GM19324 (cell line): ENCODE results near the gene DLGAP4.

ENCODE experiments used
- ATAC-seq: cut with Tn5 transposase; IDR thresholded peaks from one replicate; pipeline ENCODE4 v1.9.1; 2021; ENCODE audit warnings: mild to moderate bottlenecking, moderate library complexity; ENCODE audit not compliant: unreplicated experiment, low FRiP score

The DLGAP4 gene

GRCh38 chr20:36399147-36399968, 93.2 kb downstream of the DLGAP4 start:
- no peak for ATAC-seq

GRCh38 chr20:36399969-36400545, 93.9 kb downstream of the DLGAP4 start:
- ATAC-seq: no peak

- no peak for ATAC-seq
These were observed 95.0 kb downstream of the DLGAP4 start for GRCh38 chr20:36400909-36401735.

GRCh38 chr20:36402708-36403107, 96.6 kb downstream of the DLGAP4 start:
- no peak for ATAC-seq

- no peak for ATAC-seq
These were observed 98.4 kb downstream of the DLGAP4 start for GRCh38 chr20:36404435-36404978.

- no peak for ATAC-seq
These were observed 99.1 kb downstream of the DLGAP4 start for GRCh38 chr20:36405255-36405654.

GRCh38 chr20:36407199-36407733, 101.1 kb downstream of the DLGAP4 start:
- no peak for ATAC-seq

- no peak for ATAC-seq
These were observed 102.1 kb downstream of the DLGAP4 start for GRCh38 chr20:36408219-36408618.

GRCh38 chr20:36411861-36412454, 105.8 kb downstream of the DLGAP4 start:
- no peak for ATAC-seq

- ATAC-seq: no peak
These were observed 109.4 kb downstream of the DLGAP4 start for GRCh38 chr20:36415475-36416002.

GRCh38 chr20:36418711-36419110, 112.6 kb downstream of the DLGAP4 start:
- ATAC-seq: no peak

- ATAC-seq: no peak
These were observed 115.5 kb downstream of the DLGAP4 start for GRCh38 chr20:36421641-36422040.

- no peak for ATAC-seq
These were observed 118.2 kb downstream of the DLGAP4 start for GRCh38 chr20:36424314-36424713.

- no peak for ATAC-seq
These were observed 119.0 kb downstream of the DLGAP4 start for GRCh38 chr20:36425166-36425565.

GRCh38 chr20:36431604-36432003, 125.5 kb downstream of the DLGAP4 start:
- no peak for ATAC-seq

- ATAC-seq: no peak
These were observed 126.0 kb downstream of the DLGAP4 start for GRCh38 chr20:36432096-36432495.

- no peak for ATAC-seq
These were observed 128.2 kb downstream of the DLGAP4 start for GRCh38 chr20:36434383-36434782.

- ATAC-seq: no peak
These were observed 129.0 kb downstream of the DLGAP4 start for GRCh38 chr20:36435124-36435523.

- ATAC-seq: no peak
These were observed 129.7 kb downstream of the DLGAP4 start for GRCh38 chr20:36435592-36436541.
